GM12864 (cell line): Measurements from ENCODE around the gene HYAL2.

Experiments
- DNase-seq: peaks from one replicate; pipeline ENCODE4 v3.0.0-alpha.2; 2011; ENCODE audit warnings: low read depth
- H3K4me3 ChIP-seq: 2 replicates; pipeline ENCODE4 v1.5.1; 2011; ENCODE audit warnings: mild to moderate bottlenecking, low read depth, low read length, control low read depth
- CTCF ChIP-seq: IDR thresholded peaks from 2 replicates; pipeline ENCODE4 v1.5.1; 2011; ENCODE audit warnings: low read depth, mild to moderate bottlenecking, moderate library complexity, low read length, control low read depth, inconsistent platforms; ENCODE audit errors: missing control alignments

Gene HYAL2

GRCh38 chr3:50341996-50342650 is 19.6 kb upstream of the HYAL2 start:
- H3K4me3 ChIP-seq, result no peak overlapping the region
- TF ChIP-seq CTCF, result no peak
- DNase-seq, result no peak

- peak overlapping the region; percentile 91 for H3K4me3 ChIP-seq
- no peak for DNase-seq
- TF ChIP-seq CTCF, result no peak
Observed at GRCh38 chr3:50341537-50341936, 19.0 kb upstream of the HYAL2 start.

- no peak for DNase-seq
Observed at GRCh38 chr3:50340448-50341329, 18.1 kb upstream of the HYAL2 start, which contains the start of gene RASSF1. TSS of gene RASSF1 (minus strand) at chr3:50340836. CDS start at chr3:50340805, 31 bp downstream.

GRCh38 chr3:50340147-50340447 is 17.6 kb upstream of the HYAL2 start:
- DNase-seq, result no peak
- peak overlapping the region; percentile 91 for H3K4me3 ChIP-seq
- TF ChIP-seq CTCF, result no peak

More at GRCh38 chr3:50340448-50341329, 18.1 kb upstream of the HYAL2 start, which contains the start of gene RASSF1:
- TF ChIP-seq CTCF, result no peak
- peak within 1 kb of the TSS; percentile 91 for H3K4me3 ChIP-seq

GRCh38 chr3:50339485-50340146 is 17.1 kb upstream of the HYAL2 start:
- TF ChIP-seq CTCF, result no peak
- DNase-seq, result no peak
- peak overlapping the region; percentile 91 for H3K4me3 ChIP-seq

- H3K4me3 ChIP-seq, result peak overlapping the region; percentile 91
- no peak for DNase-seq
- peak; percentile 21 for TF ChIP-seq CTCF
Observed at GRCh38 chr3:50338965-50339364, 16.4 kb upstream of the HYAL2 start.
